ENCODE data around the gene RASSF7. TPM values are rescaled to one million over a fixed set of nuclear protein-coding genes. Genes with fewer than 3 reads are reported as not detected.

The RASSF7 gene
- polyA plus RNA-seq, 1 donor from 2014 or later: 37.1 TPM

DNA sequence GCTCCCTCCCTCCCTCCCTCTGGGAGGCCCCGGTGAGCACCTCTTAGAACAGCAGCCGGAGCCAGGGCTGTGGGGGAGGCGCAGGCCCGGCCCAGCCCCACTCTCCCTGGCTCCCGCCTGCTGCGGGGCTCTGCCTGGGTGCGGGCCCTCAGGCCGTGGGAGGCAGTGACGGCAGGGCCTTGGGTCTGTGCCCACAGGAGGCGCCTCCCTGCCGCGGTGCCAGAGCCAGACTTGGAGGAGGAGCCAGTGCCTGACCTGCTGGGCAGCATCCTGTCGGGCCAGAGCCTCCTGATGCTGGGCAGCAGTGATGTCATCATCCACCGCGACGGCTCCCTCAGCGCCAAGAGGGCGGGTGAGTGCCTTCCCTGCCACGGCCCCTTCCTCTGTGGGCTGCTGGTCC lies 45.5 kb downstream of the RASSF7 start:
- Histone ChIP-seq H3K4me2 (ENCODE audit: low read length) (no peak overlapping the region), H4K20me1 (ENCODE audit: insufficient read depth) (no peaks in the 10 kb centered on the region), H3K9me2 (ENCODE audit: insufficient read depth, low read length) (no peaks in the 10 kb centered on the region), H3K4me3 (ENCODE audit: low read length) (no peak overlapping the region), H3K9ac (ENCODE audit: low read length) (no peak overlapping the region), H3F3A (ENCODE audit: insufficient read depth, low read length, poor library complexity, severe bottlenecking) (no peaks in the 10 kb centered on the region), H3K9me3 (ENCODE audit: low read length) (no peaks in the 10 kb centered on the region), H3K36me3 (ENCODE audit: insufficient read depth, low read length) (no peaks in the 10 kb centered on the region), H3K27me3 (ENCODE audit: insufficient read depth, low read depth, low read length) (no peaks in the 10 kb centered on the region), H3K79me2 (replicated peaks; ENCODE audit: insufficient read depth, low read length) (no peaks in the 10 kb centered on the region), H2AFZ (ENCODE audit: low read depth, low read length) (no peak overlapping the region), H3K27ac (ENCODE audit: low read length) (no peak overlapping the region)
- TF ChIP-seq MXI1 (conservative IDR thresholded peaks at IDR 0.05; ENCODE audit: poor library complexity, severe bottlenecking): no peak
- no peak for TF ChIP-seq EZH2 (IDR thresholded peaks at IDR 0.05; ENCODE audit: borderline replicate concordance, insufficient read depth, low read length, poor library complexity, severe bottlenecking)
- TF ChIP-seq, protein P1, sequence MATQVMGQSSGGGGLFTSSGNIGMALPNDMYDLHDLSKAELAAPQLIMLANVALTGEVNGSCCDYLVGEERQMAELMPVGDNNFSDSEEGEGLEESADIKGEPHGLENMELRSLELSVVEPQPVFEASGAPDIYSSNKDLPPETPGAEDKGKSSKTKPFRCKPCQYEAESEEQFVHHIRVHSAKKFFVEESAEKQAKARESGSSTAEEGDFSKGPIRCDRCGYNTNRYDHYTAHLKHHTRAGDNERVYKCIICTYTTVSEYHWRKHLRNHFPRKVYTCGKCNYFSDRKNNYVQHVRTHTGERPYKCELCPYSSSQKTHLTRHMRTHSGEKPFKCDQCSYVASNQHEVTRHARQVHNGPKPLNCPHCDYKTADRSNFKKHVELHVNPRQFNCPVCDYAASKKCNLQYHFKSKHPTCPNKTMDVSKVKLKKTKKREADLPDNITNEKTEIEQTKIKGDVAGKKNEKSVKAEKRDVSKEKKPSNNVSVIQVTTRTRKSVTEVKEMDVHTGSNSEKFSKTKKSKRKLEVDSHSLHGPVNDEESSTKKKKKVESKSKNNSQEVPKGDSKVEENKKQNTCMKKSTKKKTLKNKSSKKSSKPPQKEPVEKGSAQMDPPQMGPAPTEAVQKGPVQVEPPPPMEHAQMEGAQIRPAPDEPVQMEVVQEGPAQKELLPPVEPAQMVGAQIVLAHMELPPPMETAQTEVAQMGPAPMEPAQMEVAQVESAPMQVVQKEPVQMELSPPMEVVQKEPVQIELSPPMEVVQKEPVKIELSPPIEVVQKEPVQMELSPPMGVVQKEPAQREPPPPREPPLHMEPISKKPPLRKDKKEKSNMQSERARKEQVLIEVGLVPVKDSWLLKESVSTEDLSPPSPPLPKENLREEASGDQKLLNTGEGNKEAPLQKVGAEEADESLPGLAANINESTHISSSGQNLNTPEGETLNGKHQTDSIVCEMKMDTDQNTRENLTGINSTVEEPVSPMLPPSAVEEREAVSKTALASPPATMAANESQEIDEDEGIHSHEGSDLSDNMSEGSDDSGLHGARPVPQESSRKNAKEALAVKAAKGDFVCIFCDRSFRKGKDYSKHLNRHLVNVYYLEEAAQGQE (IDR thresholded peaks at IDR 0.05; ENCODE audit: borderline replicate concordance): no peak
- TF ChIP-seq TAF1 (IDR thresholded peaks at IDR 0.05; ENCODE audit: low read depth): no peak
- no peak for TF ChIP-seq EP300 (conservative IDR thresholded peaks at IDR 0.05; ENCODE audit: poor library complexity, severe bottlenecking)
- no peak for TF ChIP-seq POLR2AphosphoS5 (IDR thresholded peaks at IDR 0.05)
- no peak for TF ChIP-seq SMC3 (conservative IDR thresholded peaks at IDR 0.05; ENCODE audit: poor library complexity)
- no peak for TF ChIP-seq RAD21 (conservative IDR thresholded peaks at IDR 0.05)
- TF ChIP-seq, protein P2, sequence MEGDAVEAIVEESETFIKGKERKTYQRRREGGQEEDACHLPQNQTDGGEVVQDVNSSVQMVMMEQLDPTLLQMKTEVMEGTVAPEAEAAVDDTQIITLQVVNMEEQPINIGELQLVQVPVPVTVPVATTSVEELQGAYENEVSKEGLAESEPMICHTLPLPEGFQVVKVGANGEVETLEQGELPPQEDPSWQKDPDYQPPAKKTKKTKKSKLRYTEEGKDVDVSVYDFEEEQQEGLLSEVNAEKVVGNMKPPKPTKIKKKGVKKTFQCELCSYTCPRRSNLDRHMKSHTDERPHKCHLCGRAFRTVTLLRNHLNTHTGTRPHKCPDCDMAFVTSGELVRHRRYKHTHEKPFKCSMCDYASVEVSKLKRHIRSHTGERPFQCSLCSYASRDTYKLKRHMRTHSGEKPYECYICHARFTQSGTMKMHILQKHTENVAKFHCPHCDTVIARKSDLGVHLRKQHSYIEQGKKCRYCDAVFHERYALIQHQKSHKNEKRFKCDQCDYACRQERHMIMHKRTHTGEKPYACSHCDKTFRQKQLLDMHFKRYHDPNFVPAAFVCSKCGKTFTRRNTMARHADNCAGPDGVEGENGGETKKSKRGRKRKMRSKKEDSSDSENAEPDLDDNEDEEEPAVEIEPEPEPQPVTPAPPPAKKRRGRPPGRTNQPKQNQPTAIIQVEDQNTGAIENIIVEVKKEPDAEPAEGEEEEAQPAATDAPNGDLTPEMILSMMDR (IDR thresholded peaks at IDR 0.05; ENCODE audit: poor library complexity, severe bottlenecking): no peak

DNA sequence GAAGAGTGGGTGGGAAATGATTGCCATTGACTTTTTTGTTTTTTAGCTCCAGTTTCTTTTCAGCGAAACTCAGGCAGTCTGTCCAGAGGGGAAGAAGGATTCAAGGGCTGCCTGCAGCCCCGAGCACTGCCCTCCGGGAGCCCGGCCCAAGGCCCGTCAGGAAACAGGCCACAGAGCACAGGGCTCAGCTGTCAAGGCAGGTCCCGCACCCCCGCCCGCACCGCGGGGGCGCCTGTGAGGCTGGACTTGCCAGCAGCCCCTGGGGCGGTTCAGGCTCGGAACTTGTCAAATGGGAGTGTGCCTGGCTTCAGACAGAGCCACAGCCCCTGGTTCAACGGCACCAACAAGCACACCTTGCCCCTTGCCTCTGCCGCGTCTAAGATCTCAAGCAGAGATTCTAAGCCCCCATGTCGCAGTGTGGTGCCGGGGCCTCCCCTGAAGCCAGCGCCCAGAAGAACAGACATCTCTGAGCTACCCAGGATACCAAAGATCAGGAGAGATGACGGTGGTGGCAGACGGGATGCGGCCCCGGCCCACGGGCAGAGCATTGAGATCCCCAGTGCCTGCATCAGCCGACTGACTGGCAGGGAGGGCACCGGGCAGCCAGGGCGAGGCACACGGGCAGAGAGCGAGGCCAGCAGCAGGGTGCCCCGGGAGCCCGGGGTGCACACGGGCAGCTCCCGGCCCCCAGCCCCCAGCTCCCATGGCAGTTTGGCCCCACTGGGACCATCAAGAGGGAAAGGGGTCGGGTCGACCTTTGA lies 46.4 kb downstream of the RASSF7 start:
- no peaks in the 10 kb centered on the region for H3K9me3 ChIP-seq (ENCODE audit: low read length)
- H3F3A ChIP-seq (ENCODE audit: insufficient read depth, low read length, poor library complexity, severe bottlenecking): no peaks in the 10 kb centered on the region
- TF ChIP-seq EP300 (conservative IDR thresholded peaks at IDR 0.05; ENCODE audit: poor library complexity, severe bottlenecking): no peak
- TF ChIP-seq, protein P1 (IDR thresholded peaks at IDR 0.05; ENCODE audit: borderline replicate concordance): no peak
- H3K9me2 ChIP-seq (ENCODE audit: insufficient read depth, low read length): no peaks in the 10 kb centered on the region
- H3K4me2 ChIP-seq (ENCODE audit: low read length): no peak overlapping the region
- H3K27me3 ChIP-seq (ENCODE audit: insufficient read depth, low read depth, low read length): no peaks in the 10 kb centered on the region
- no peak overlapping the region for H3K4me3 ChIP-seq (ENCODE audit: low read length)
- H3K27ac ChIP-seq (ENCODE audit: low read length): no peak overlapping the region
- H3K9ac ChIP-seq (ENCODE audit: low read length): no peak overlapping the region
- no peaks in the 10 kb centered on the region for H3K79me2 ChIP-seq (replicated peaks; ENCODE audit: insufficient read depth, low read length)
- no peak overlapping the region for H2AFZ ChIP-seq (ENCODE audit: low read depth, low read length)
- no peaks in the 10 kb centered on the region for H3K36me3 ChIP-seq (ENCODE audit: insufficient read depth, low read length)
- no peaks in the 10 kb centered on the region for H4K20me1 ChIP-seq (ENCODE audit: insufficient read depth)
